Activated CD4-positive, alpha-beta memory T cell treated with anti-CD3 and anti-CD28 coated beads, Interleukin-2, amount 10 ng/mL, durations not matched to agents 7 days and 5 days (primary cell): ENCODE results near the gene ARHGAP5. TPM values are rescaled to one million over a fixed set of nuclear protein-coding genes. Genes with fewer than 3 reads are reported as not detected.

Experiments used
- CTCF ChIA-PET: fragments of 350-600 bp; sonication (Branson Sonifier 250); formaldehyde crosslinking; loops from one replicate; lab custom pipeline; 2021; ENCODE audit warnings: antibody characterized with exemption, inconsistent platforms; lab: Charles Lee
- POLR2A ChIA-PET: fragments of 350-600 bp; sonication (Branson Sonifier 250); formaldehyde crosslinking; loops from one replicate; lab custom pipeline; 2021; ENCODE audit warnings: antibody characterized with exemption; lab: Charles Lee
- DNase-seq: peaks from one replicate; pipeline ENCODE4 v3.0.0-alpha.2; 2020
- H3K27ac Mint-ChIP-seq: one replicate; pipeline ENCODE4 v1.8.0; 2021; ENCODE audit warnings: mild to moderate bottlenecking, mixed read lengths
- H3K27me3 Mint-ChIP-seq: one replicate; pipeline ENCODE4 v1.8.0; 2021; ENCODE audit warnings: mixed read lengths
- H3K36me3 Mint-ChIP-seq: one replicate; pipeline ENCODE4 v1.8.0; 2021; ENCODE audit warnings: low read depth, mixed read lengths
- H3K4me1 Mint-ChIP-seq: one replicate; pipeline ENCODE4 v1.8.0; 2021; ENCODE audit warnings: mixed read lengths
- H3K4me3 Mint-ChIP-seq: one replicate; pipeline ENCODE4 v1.8.0; 2021; ENCODE audit warnings: mild to moderate bottlenecking, mixed read lengths
- H3K9me3 Mint-ChIP-seq: one replicate; pipeline ENCODE4 v1.8.0; 2021; ENCODE audit warnings: mixed read lengths
- total RNA-seq, 2 experiments: library from RNA; stranded (reverse); gene quantifications; one replicate each; pipeline ENCODE4 v1.2.3, GENCODE V29; 2021

ARHGAP5 gene
- total RNA-seq, 2 experiments from 2014 or later, result 35.5 to 42.7 TPM

GRCh38 chr14:32055175-32055574, 21.9 kb upstream of the ARHGAP5 start:
- Mint-ChIP-seq H3K4me1 (no peaks in the 10 kb centered on the region), H3K27me3 (peaks cover 3% of the 10 kb centered on the region), H3K36me3 (no peaks in the 10 kb centered on the region), H3K9me3 (no peaks in the 10 kb centered on the region), H3K27ac (no peak overlapping the region), H3K4me3 (no peak overlapping the region)
- ChIA-PET POLR2A (no interaction called here), CTCF (interaction anchor here (0.9 kb wide), 1 partner anchor 19 kb away, joined by 3 read pairs; no protein-coding TSS in a partner anchor)
- no peak for DNase-seq

- ChIA-PET POLR2A (no interaction called here), CTCF (no interaction called here)
- H3K27me3 Mint-ChIP-seq, result peaks cover 3% of the 10 kb centered on the region
- H3K27ac Mint-ChIP-seq, result no peak overlapping the region
- no peaks in the 10 kb centered on the region for H3K36me3 Mint-ChIP-seq
- no peaks in the 10 kb centered on the region for H3K9me3 Mint-ChIP-seq
- no peaks in the 10 kb centered on the region for H3K4me1 Mint-ChIP-seq
- no peak for DNase-seq
- H3K4me3 Mint-ChIP-seq, result no peak overlapping the region
Observed at GRCh38 chr14:32059702-32060101, 17.4 kb upstream of the ARHGAP5 start.

GRCh38 chr14:32064931-32065330, 12.2 kb upstream of the ARHGAP5 start:
- no peak overlapping the region for H3K4me3 Mint-ChIP-seq
- CTCF ChIA-PET, result no interaction called here

GRCh38 chr14:32068708-32069107, 8.4 kb upstream of the ARHGAP5 start:
- Mint-ChIP-seq H3K27ac (no peak overlapping the region), H3K4me1 (no peaks in the 10 kb centered on the region), H3K4me3 (no peak overlapping the region), H3K9me3 (no peaks in the 10 kb centered on the region), H3K27me3 (peaks cover 6% of the 10 kb centered on the region), H3K36me3 (no peaks in the 10 kb centered on the region)
- no peak for DNase-seq
- ChIA-PET CTCF (interaction anchor here (2.3 kb wide), 1 partner anchor 185 kb away, joined by 15 read pairs; no protein-coding TSS in a partner anchor), POLR2A (no interaction called here)

More at GRCh38 chr14:32064931-32065330, 12.2 kb upstream of the ARHGAP5 start:
- no peak for DNase-seq
- Mint-ChIP-seq H3K27ac (no peak overlapping the region), H3K9me3 (no peaks in the 10 kb centered on the region), H3K4me1 (no peaks in the 10 kb centered on the region), H3K36me3 (no peaks in the 10 kb centered on the region), H3K27me3 (peaks cover 5% of the 10 kb centered on the region)
- POLR2A ChIA-PET, result no interaction called here

GRCh38 chr14:32070282-32070681, 6.8 kb upstream of the ARHGAP5 start:
- H3K36me3 Mint-ChIP-seq, result no peaks in the 10 kb centered on the region
- H3K9me3 Mint-ChIP-seq, result no peaks in the 10 kb centered on the region
- POLR2A ChIA-PET, result no interaction called here
- DNase-seq, result no peak
- peaks cover 4% of the 10 kb centered on the region for H3K4me1 Mint-ChIP-seq
- no peak overlapping the region for H3K4me3 Mint-ChIP-seq
- CTCF ChIA-PET, result interaction anchor here (0.6 to 2.3 kb wide), 3 partner anchors 184 to 604 kb away, joined by 3 to 15 read pairs (median 3); no protein-coding TSS in a partner anchor
- no peak overlapping the region for H3K27ac Mint-ChIP-seq
- H3K27me3 Mint-ChIP-seq, result peaks cover 14% of the 10 kb centered on the region

GRCh38 chr14:32072676-32073075, 4.4 kb upstream of the ARHGAP5 start:
- Mint-ChIP-seq H3K27me3 (peaks cover 21% of the 10 kb centered on the region), H3K9me3 (no peaks in the 10 kb centered on the region), H3K4me3 (no peak overlapping the region), H3K4me1 (peaks cover 9% of the 10 kb centered on the region), H3K27ac (no peak overlapping the region), H3K36me3 (peaks cover 4% of the 10 kb centered on the region)
- ChIA-PET POLR2A (no interaction called here), CTCF (interaction anchor here (0.8 to 7.6 kb wide), 8 partner anchors 10 to 652 kb away, joined by 3 to 107 read pairs (median 4); partner anchors contain the start of genes HEATR5A and RNU6-8)
- DNase-seq, result no peak

- peaks cover 16% of the 10 kb centered on the region for H3K4me1 Mint-ChIP-seq
- ChIA-PET POLR2A (interaction anchor here (1.0 kb wide), 1 partner anchor 129 kb away, joined by 5 read pairs; the partner anchor contains the start of gene RNU6-8), CTCF (interaction anchor here (0.6 to 7.6 kb wide), 12 partner anchors 18 to 653 kb away, joined by 3 to 107 read pairs (median 4); partner anchors contain the start of genes HEATR5A and RNU6-8)
- no peak overlapping the region for H3K27ac Mint-ChIP-seq
- peaks cover 10% of the 10 kb centered on the region for H3K36me3 Mint-ChIP-seq
- DNase-seq, result peak; percentile 54
- H3K9me3 Mint-ChIP-seq, result no peaks in the 10 kb centered on the region
- H3K27me3 Mint-ChIP-seq, result peaks cover 21% of the 10 kb centered on the region
- H3K4me3 Mint-ChIP-seq, result no peak overlapping the region
Observed at GRCh38 chr14:32073537-32074189, 3.4 kb upstream of the ARHGAP5 start.

GRCh38 chr14:32074887-32075572, 2.1 kb upstream of the ARHGAP5 start:
- H3K36me3 Mint-ChIP-seq, result peaks cover 10% of the 10 kb centered on the region
- H3K27ac Mint-ChIP-seq, result no peak overlapping the region
- H3K4me1 Mint-ChIP-seq, result peaks cover 25% of the 10 kb centered on the region
- peaks cover 18% of the 10 kb centered on the region for H3K27me3 Mint-ChIP-seq
- POLR2A ChIA-PET, result no interaction called here
- no peaks in the 10 kb centered on the region for H3K9me3 Mint-ChIP-seq
- no peak for DNase-seq
- CTCF ChIA-PET, result interaction anchor here (2.3 to 7.6 kb wide), 2 partner anchors 128 to 178 kb away, joined by 5 to 107 read pairs; partner anchors contain the start of gene RNU6-8
- H3K4me3 Mint-ChIP-seq, result no peak overlapping the region

- CTCF ChIA-PET, result interaction anchor here (1.0 to 7.6 kb wide), 3 partner anchors 141 to 183 kb away, joined by 3 to 107 read pairs (median 6); no protein-coding TSS in a partner anchor
- Mint-ChIP-seq H3K4me3 (peak overlapping the region; percentile 95), H3K36me3 (peaks cover 10% of the 10 kb centered on the region), H3K27me3 (peaks cover 18% of the 10 kb centered on the region), H3K9me3 (no peaks in the 10 kb centered on the region), H3K27ac (peak overlapping the region; percentile 72), H3K4me1 (peaks cover 31% of the 10 kb centered on the region)
- POLR2A ChIA-PET, result interaction anchor here (0.7 to 3.1 kb wide), 7 partner anchors 10 to 222 kb away, joined by 3 to 13 read pairs (median 4); partner anchors contain the start of gene RNU6-8
- no peak for DNase-seq
Observed at GRCh38 chr14:32075672-32076277, 1.3 kb upstream of the ARHGAP5 start.

- POLR2A ChIA-PET, result interaction anchor here (0.7 to 3.1 kb wide), 10 partner anchors 9 to 656 kb away, joined by 3 to 13 read pairs (median 4); partner anchors contain the start of genes HEATR5A and RNU6-8
- Mint-ChIP-seq H3K4me3 (peak overlapping the region; percentile 95), H3K9me3 (no peaks in the 10 kb centered on the region)
Observed at GRCh38 chr14:32076278-32077080, 625 bp upstream of the ARHGAP5 start.

GRCh38 chr14:32078023-32078857, 1.1 kb downstream of the ARHGAP5 start:
- peak overlapping the region; percentile 87 for H3K27ac Mint-ChIP-seq
- H3K4me1 Mint-ChIP-seq, result peaks cover 39% of the 10 kb centered on the region
- no peaks in the 10 kb centered on the region for H3K9me3 Mint-ChIP-seq
- CTCF ChIA-PET, result interaction anchor here (7.6 kb wide), 1 partner anchor 174 kb away, joined by 107 read pairs; no protein-coding TSS in a partner anchor
- POLR2A ChIA-PET, result interaction anchor here (0.7 to 3.1 kb wide), 13 partner anchors 8 to 1515 kb away, joined by 3 to 13 read pairs (median 5); partner anchors contain the start of genes HECTD1, RNU6-7 and RNU6-8
- H3K4me3 Mint-ChIP-seq, result peak overlapping the region; percentile 95
- peaks cover 13% of the 10 kb centered on the region for H3K36me3 Mint-ChIP-seq
- peaks cover 18% of the 10 kb centered on the region for H3K27me3 Mint-ChIP-seq
- peak; percentile 29 for DNase-seq

More at GRCh38 chr14:32076278-32077080, 625 bp upstream of the ARHGAP5 start:
- DNase-seq, result peak; percentile 84
- Mint-ChIP-seq H3K27ac (peak overlapping the region; percentile 72), H3K27me3 (peaks cover 18% of the 10 kb centered on the region), H3K4me1 (peaks cover 35% of the 10 kb centered on the region), H3K36me3 (peaks cover 13% of the 10 kb centered on the region)
- CTCF ChIA-PET, result interaction anchor here (1.0 to 7.6 kb wide), 3 partner anchors 142 to 182 kb away, joined by 3 to 107 read pairs (median 6); no protein-coding TSS in a partner anchor
